WTC11 (cell line): ENCODE data around the gene AIG1. TPM values are rescaled to one million over a fixed set of nuclear protein-coding genes. Genes with fewer than 3 reads are reported as not detected.

Source experiments
- ATAC-seq: fragments of 200-7000 bp; cut with Tn5 transposase; 2 replicates; pipeline ENCODE4 v1.10.0; 2021; ENCODE audit warnings: mild to moderate bottlenecking, moderate library complexity
- CTCF ChIA-PET: fragments of 300-600 bp; sonication (Branson Sonifier 250); formaldehyde crosslinking; loops from one replicate; lab custom pipeline; 2021; ENCODE audit warnings: antibody characterized with exemption; lab: Charles Lee
- POLR2A ChIA-PET: fragments of 350-600 bp; sonication (Branson Sonifier 250); formaldehyde crosslinking; loops from one replicate; lab custom pipeline; 2021; ENCODE audit warnings: antibody characterized with exemption; lab: Charles Lee
- DNase-seq: peaks from one replicate; pipeline ENCODE4 v3.0.0; 2021; ENCODE audit warnings: low spot score
- H3K27ac Mint-ChIP-seq: 2 replicates; pipeline ENCODE4 v1.8.0; 2021; ENCODE audit warnings: mixed read lengths
- H3K27me3 Mint-ChIP-seq: 2 replicates; pipeline ENCODE4 v1.8.0; 2021; ENCODE audit warnings: low read depth, mild to moderate bottlenecking, moderate library complexity, mixed read lengths
- H3K36me3 Mint-ChIP-seq: 2 replicates; pipeline ENCODE4 v1.8.0; 2021; ENCODE audit warnings: mixed read lengths
- H3K4me1 Mint-ChIP-seq: 2 replicates; pipeline ENCODE4 v1.8.0; 2022; ENCODE audit warnings: mixed read lengths
- H3K4me3 Mint-ChIP-seq: 2 replicates; pipeline ENCODE4 v1.8.0; 2021; ENCODE audit warnings: mild to moderate bottlenecking, moderate library complexity, mixed read lengths
- H3K9me3 Mint-ChIP-seq: 2 replicates; pipeline ENCODE4 v1.8.0; 2021; ENCODE audit warnings: mixed read lengths
- ARID4B ChIP-seq: sonication (generic); formaldehyde crosslinking; IDR thresholded peaks from 2 replicates; pipeline ENCODE4 v1.8.0; 2023; ENCODE audit warnings: missing genetic modification reagents, mild to moderate bottlenecking, borderline replicate concordance
- ATF3 ChIP-seq: sonication (generic); formaldehyde crosslinking; conservative IDR thresholded peaks from 2 replicates; pipeline ENCODE4 v1.8.1; 2022; ENCODE audit warnings: mild to moderate bottlenecking, missing genetic modification reagents
- CREB1 ChIP-seq: sonication (generic); formaldehyde crosslinking; IDR thresholded peaks from 2 replicates; pipeline ENCODE4 v1.8.0; 2023; ENCODE audit warnings: mild to moderate bottlenecking, missing genetic modification reagents
- E2F5 ChIP-seq: sonication (generic); formaldehyde crosslinking; IDR thresholded peaks from 2 replicates; pipeline ENCODE4 v1.8.1; 2022; ENCODE audit warnings: mild to moderate bottlenecking, moderate library complexity, missing genetic modification reagents
- ERG ChIP-seq: fragments of 250-450 bp; sonication (Bioruptor Pico); IDR thresholded peaks from 2 replicates; pipeline ENCODE4 v1.8.0; 2021; ENCODE audit warnings: mild to moderate bottlenecking
- GRHL2 ChIP-seq: fragments of 250-450 bp; sonication (Bioruptor Pico); IDR thresholded peaks from 2 replicates; pipeline ENCODE4 v1.8.0; 2022; ENCODE audit warnings: mild to moderate bottlenecking, moderate library complexity; ENCODE audit not compliant: insufficient replicate concordance, severe bottlenecking
- HMGXB4 ChIP-seq: sonication (generic); formaldehyde crosslinking; IDR thresholded peaks from 2 replicates; pipeline ENCODE4 v1.8.1; 2023; ENCODE audit warnings: mild to moderate bottlenecking, moderate library complexity, missing genetic modification reagents
- IRF2 ChIP-seq: sonication (generic); formaldehyde crosslinking; IDR thresholded peaks from 2 replicates; pipeline ENCODE4 v1.8.0; 2022; ENCODE audit warnings: low read depth, missing genetic modification reagents, borderline replicate concordance
- MYBL2 ChIP-seq: sonication (generic); formaldehyde crosslinking; IDR thresholded peaks from 2 replicates; pipeline ENCODE4 v1.8.1; 2023; ENCODE audit warnings: mild to moderate bottlenecking, moderate library complexity, missing genetic modification reagents
- OVOL2 ChIP-seq: fragments of 250-450 bp; sonication (Bioruptor Pico); IDR thresholded peaks from 2 replicates; pipeline ENCODE4 v1.9.0; 2021; ENCODE audit warnings: mild to moderate bottlenecking, borderline replicate concordance
- SOX15 ChIP-seq: fragments of 250-450 bp; sonication (Bioruptor Pico); IDR thresholded peaks from 2 replicates; pipeline ENCODE4 v1.9.0; 2021; ENCODE audit warnings: mild to moderate bottlenecking
- ZMAT4 ChIP-seq: fragments of 250-450 bp; sonication (Bioruptor Pico); IDR thresholded peaks from 2 replicates; pipeline ENCODE4 v1.9.0; 2021; ENCODE audit warnings: mild to moderate bottlenecking
- ZNF121 ChIP-seq: sonication (generic); formaldehyde crosslinking; IDR thresholded peaks from 2 replicates; pipeline ENCODE4 v1.8.0; 2023; ENCODE audit warnings: missing genetic modification reagents
- ZNF232 ChIP-seq: sonication (generic); formaldehyde crosslinking; IDR thresholded peaks from 2 replicates; pipeline ENCODE4 v1.8.0; 2022; ENCODE audit warnings: mild to moderate bottlenecking, missing genetic modification reagents
- ZNF425 ChIP-seq: fragments of 250-450 bp; sonication (Bioruptor Pico); conservative IDR thresholded peaks from 2 replicates; pipeline ENCODE4 v1.9.0; 2021; ENCODE audit warnings: mild to moderate bottlenecking
- ZNF532 ChIP-seq: fragments of 250-450 bp; sonication (Bioruptor Pico); IDR thresholded peaks from 2 replicates; pipeline ENCODE4 v1.9.0; 2021; ENCODE audit warnings: mild to moderate bottlenecking, borderline replicate concordance
- total RNA-seq: library from RNA; stranded (reverse); gene quantifications from 3 replicates; pipeline ENCODE4 v1.2.3, GENCODE V29; 2021

Gene AIG1
- total RNA-seq, 1 experiment from 2014 or later = 38.8 TPM

GRCh38 chr6:143241911-143242310 lies 181.2 kb downstream of the AIG1 start:
- peak overlapping the region; percentile 34; the same call in 1 of the 2 replicates for H3K27ac Mint-ChIP-seq
- DNase-seq = no peak
- H3K4me1 Mint-ChIP-seq = peaks cover 6% of the 10 kb centered on the region
- no peak for TF ChIP-seq CREB1
- no peak for TF ChIP-seq GRHL2 (CRISPR knock-in tag)
- TF ChIP-seq ZNF121 (CRISPR knock-in tag) = no peak
- TF ChIP-seq ATF3 (CRISPR knock-in tag) = no peak
- TF ChIP-seq E2F5 = no peak
- TF ChIP-seq ERG (CRISPR knock-in tag) = no peak
- H3K36me3 Mint-ChIP-seq = peaks cover 10% of the 10 kb centered on the region
- ChIA-PET CTCF (interaction anchor here (1.4 to 3.3 kb wide), 3 partner anchors 9 to 767 kb away, joined by 4 to 10 read pairs (median 5); no protein-coding TSS in a partner anchor), POLR2A (interaction anchor here (1.1 kb wide), 1 partner anchor 9 kb away, joined by 3 read pairs; no protein-coding TSS in a partner anchor)
- no peak overlapping the region for H3K4me3 Mint-ChIP-seq
- peaks cover 20% of the 10 kb centered on the region for H3K9me3 Mint-ChIP-seq
- no peaks in the 10 kb centered on the region for H3K27me3 Mint-ChIP-seq
- peak; percentile 41; the same call in 1 of the 2 replicates for ATAC-seq

GRCh38 chr6:143243786-143244185 lies 183.1 kb downstream of the AIG1 start:
- H3K36me3 Mint-ChIP-seq = peaks cover 10% of the 10 kb centered on the region
- no peak overlapping the region for H3K27ac Mint-ChIP-seq
- no peaks in the 10 kb centered on the region for H3K27me3 Mint-ChIP-seq
- H3K4me1 Mint-ChIP-seq = peaks cover 6% of the 10 kb centered on the region
- TF ChIP-seq ZNF425 (no peak), HMGXB4 (no peak), ZMAT4 (CRISPR knock-in tag) (no peak), SOX15 (CRISPR knock-in tag) (no peak)
- TF ChIP-seq, all 79 proteins: peak for 0
- ChIA-PET CTCF (no interaction called here), POLR2A (no interaction called here)
- H3K9me3 Mint-ChIP-seq = peaks cover 18% of the 10 kb centered on the region
- ATAC-seq = no peak
- no peak for DNase-seq
- H3K4me3 Mint-ChIP-seq = no peak overlapping the region

GRCh38 chr6:143245656-143246055 lies 185.0 kb downstream of the AIG1 start:
- POLR2A ChIA-PET = no interaction called here
- no peak overlapping the region for H3K4me3 Mint-ChIP-seq
- H3K27me3 Mint-ChIP-seq = no peaks in the 10 kb centered on the region
- DNase-seq (no peak), ATAC-seq (no peak)
- H3K4me1 Mint-ChIP-seq = peaks cover 6% of the 10 kb centered on the region
- H3K27ac Mint-ChIP-seq = no peak overlapping the region
- peaks cover 13% of the 10 kb centered on the region for H3K36me3 Mint-ChIP-seq
- CTCF ChIA-PET = interaction anchor here (1.1 kb wide), 1 partner anchor 92 kb away, joined by 4 read pairs; no protein-coding TSS in a partner anchor
- H3K9me3 Mint-ChIP-seq = peaks cover 22% of the 10 kb centered on the region
- TF ChIP-seq MYBL2 (CRISPR knock-in tag) (no peak), ZNF232 (CRISPR knock-in tag) (no peak), OVOL2 (no peak), IRF2 (CRISPR knock-in tag) (no peak), ZNF532 (CRISPR knock-in tag) (no peak), ARID4B (CRISPR knock-in tag) (no peak)
